Colonic mucosa (tissue), 4 donors: ENCODE data around the gene RHBDL2. TPM values are rescaled to one million over a fixed set of nuclear protein-coding genes. Genes with fewer than 3 reads are reported as not detected.
"Not testable (repeated sequence)": the region's sequence is repeated elsewhere in the genome, so short reads cannot be mapped to it uniquely, and the experiment has no call there.

Experiments used
- DNase-seq: peaks from one replicate; pipeline ENCODE4 v3.0.0-alpha.2; 2020
- H3K27ac ChIP-seq: fragments of 200-600 bp; one replicate; pipeline ENCODE4 v1.8.0; 2021
- H3K27me3 ChIP-seq: fragments of 200-600 bp; one replicate; pipeline ENCODE4 v1.8.0; 2021
- H3K36me3 ChIP-seq: fragments of 200-600 bp; one replicate; pipeline ENCODE4 v1.8.0; 2021
- H3K4me1 ChIP-seq: fragments of 200-600 bp; one replicate; pipeline ENCODE4 v1.8.0; 2021; ENCODE audit warnings: mild to moderate bottlenecking
- H3K4me3 ChIP-seq: fragments of 200-600 bp; one replicate; pipeline ENCODE4 v1.8.0; 2021
- H3K9ac ChIP-seq, 2 donors: one replicate each; pipeline ENCODE4 v1.7.0; 2013; ENCODE audit warnings: control low read depth in 2 of 2, low read depth in 2 of 2, low read length in 2 of 2
- H3K9me3 ChIP-seq: fragments of 200-600 bp; one replicate; pipeline ENCODE4 v1.8.0; 2021
- CTCF ChIP-seq: fragments of 200-600 bp; IDR thresholded peaks from one replicate; pipeline ENCODE4 v1.8.0; 2022; ENCODE audit warnings: antibody characterized with exemption, mild to moderate bottlenecking
- intact Hi-C: fragments of 100-400 bp; cut with DNase I; formaldehyde crosslinking; loops from one replicate; pipeline ENCODE4 v1.14.1; 2022
- total RNA-seq, 2 donors: library from RNA; stranded (reverse); fragmentation: NEBNext Ultra II Directional in 1 of 2; extraction: Animal tissue kit (Norgen Biotek cat#: 25700) in 1 of 2; gene quantifications; one replicate each; pipeline ENCODE4 v1.2.1, GENCODE V29; 2021
- donor health status: healthy.
- donor health status: DM: no; HTN: no; CAD: no.
- donor health status: DM: no; HTN: no; CAD: no.

The RHBDL2 gene
- total RNA-seq, 2 donors from 2014 or later: 42.5 to 46.7 TPM

GRCh38 chr1:38917337-38917736, 24.3 kb downstream of the RHBDL2 start:
- Histone ChIP-seq H3K9me3 (no peaks in the 10 kb centered on the region), H3K4me3 (no peak overlapping the region), H3K36me3 (no peaks in the 10 kb centered on the region), H3K9ac (no peak overlapping the region), H3K4me1 (no peaks in the 10 kb centered on the region), H3K27me3 (no peaks in the 10 kb centered on the region), H3K27ac (no peak overlapping the region)
- intact Hi-C loops: no loop called here
- DNase-seq: no peak
- no peak for TF ChIP-seq CTCF

GRCh38 chr1:38915352-38915948, 26.2 kb downstream of the RHBDL2 start:
- DNase-seq: no peak
- Histone ChIP-seq H3K36me3 (no peaks in the 10 kb centered on the region), H3K27ac (no peak overlapping the region), H3K9ac (no peak overlapping the region), H3K4me3 (no peak overlapping the region), H3K9me3 (no peaks in the 10 kb centered on the region), H3K27me3 (no peaks in the 10 kb centered on the region), H3K4me1 (no peaks in the 10 kb centered on the region)
- TF ChIP-seq CTCF: no peak
- intact Hi-C loops: no loop called here

GRCh38 chr1:38914908-38915307, 26.7 kb downstream of the RHBDL2 start:
- H3K27ac ChIP-seq, DNase-seq, intact Hi-C loops, H3K4me1 ChIP-seq, H3K4me3 ChIP-seq, H3K9me3 ChIP-seq, H3K27me3 ChIP-seq, H3K36me3 ChIP-seq, H3K9ac ChIP-seq: not testable (repeated sequence)

GRCh38 chr1:38908821-38909220, 32.8 kb downstream of the RHBDL2 start:
- no peak for DNase-seq
- Histone ChIP-seq H3K27me3 (no peaks in the 10 kb centered on the region), H3K27ac (no peak overlapping the region), H3K36me3 (no peaks in the 10 kb centered on the region), H3K4me3 (no peak overlapping the region), H3K9ac (no peak overlapping the region), H3K9me3 (no peaks in the 10 kb centered on the region), H3K4me1 (no peaks in the 10 kb centered on the region)
- TF ChIP-seq CTCF: no peak
- intact Hi-C loops: no loop called here

- no peaks in the 10 kb centered on the region for H3K9me3 ChIP-seq
- H3K4me1 ChIP-seq: no peaks in the 10 kb centered on the region
- intact Hi-C loops: no loop called here
- no peak for TF ChIP-seq CTCF
- H3K27me3 ChIP-seq: no peaks in the 10 kb centered on the region
- no peak overlapping the region for H3K27ac ChIP-seq
- H3K4me3 ChIP-seq: no peak overlapping the region
- no peaks in the 10 kb centered on the region for H3K36me3 ChIP-seq
- H3K9ac ChIP-seq: no peak overlapping the region
- no peak for DNase-seq
Observed at GRCh38 chr1:38905985-38906384, 35.6 kb downstream of the RHBDL2 start.

- H3K9ac ChIP-seq: no peak overlapping the region
- no peaks in the 10 kb centered on the region for H3K27me3 ChIP-seq
- no peaks in the 10 kb centered on the region for H3K36me3 ChIP-seq
- no peaks in the 10 kb centered on the region for H3K4me1 ChIP-seq
- no peak overlapping the region for H3K27ac ChIP-seq
- no peak for DNase-seq
- intact Hi-C loops: no loop called here
- H3K9me3 ChIP-seq: no peaks in the 10 kb centered on the region
- no peak for TF ChIP-seq CTCF
- no peak overlapping the region for H3K4me3 ChIP-seq
Observed at GRCh38 chr1:38899560-38899959, 42.1 kb downstream of the RHBDL2 start.
